IMR-90 (cell line): ENCODE data around the gene SENP2. TPM values are rescaled to one million over a fixed set of nuclear protein-coding genes. Genes with fewer than 3 reads are reported as not detected.

Experiments
- ATAC-seq: fragments of 200-7000 bp; cut with Tn5 transposase; 2 replicates; pipeline ENCODE4 v1.9.1; 2020; ENCODE audit warnings: low read depth, mild to moderate bottlenecking, moderate library complexity
- BruUV-seq: library from RNA; stranded (reverse); fragments of 400-500 nt; replicated peaks from 2 replicates; lab custom pipeline; 2021; lab: Mats Ljungman, UMichigan
- CTCF ChIA-PET: fragments of 300-600 bp; formaldehyde crosslinking; extraction: SDS; loops from one replicate; lab custom pipeline; 2021; ENCODE audit warnings: antibody characterized with exemption; lab: Yijun Ruan, JAX
- POLR2A ChIA-PET: fragments of 300-600 bp; sonication (Branson Sonifier 250); formaldehyde crosslinking; loops from one replicate; lab custom pipeline; 2022; ENCODE audit warnings: antibody characterized with exemption; ENCODE audit not compliant: unreplicated experiment; lab: Charles Lee
- DNase-seq: peaks from one replicate; pipeline ENCODE4 v3.0.0; 2013
- H2AFZ ChIP-seq: replicated peaks from 2 replicates; pipeline ENCODE3; 2013; ENCODE audit warnings: low read length, mild to moderate bottlenecking; ENCODE audit not compliant: poor library complexity
- H2AK5ac ChIP-seq: 2 replicates; pipeline ENCODE4 v1.6.1; 2013; ENCODE audit warnings: low read depth, low read length, inconsistent platforms
- H2AK9ac ChIP-seq: replicated peaks from 2 replicates; pipeline ENCODE3; 2013; ENCODE audit warnings: mild to moderate bottlenecking, low read depth, low read length, moderate library complexity; ENCODE audit not compliant: poor library complexity
- H2BK120ac ChIP-seq: 2 replicates; pipeline ENCODE4 v1.6.1; 2013; ENCODE audit warnings: low read depth, low read length, inconsistent platforms
- H2BK15ac ChIP-seq: 3 replicates; pipeline ENCODE4 v1.6.1; 2013; ENCODE audit warnings: low read depth, low read length, inconsistent platforms
- H2BK20ac ChIP-seq: 2 replicates; pipeline ENCODE4 v1.6.1; 2013; ENCODE audit warnings: low read depth, mild to moderate bottlenecking, inconsistent platforms, low read length, moderate library complexity
- H2BK5ac ChIP-seq: 2 replicates; pipeline ENCODE4 v1.6.1; 2013; ENCODE audit warnings: mild to moderate bottlenecking, low read depth, low read length, inconsistent platforms; ENCODE audit not compliant: poor library complexity, severe bottlenecking
- H3K14ac ChIP-seq: replicated peaks from 2 replicates; pipeline ENCODE4 v1.6.1; 2013; ENCODE audit warnings: low read depth, low read length, inconsistent platforms
- H3K18ac ChIP-seq: 2 replicates; pipeline ENCODE4 v1.6.1; 2013; ENCODE audit warnings: low read depth, low read length, control low read depth
- H3K23ac ChIP-seq: 2 replicates; pipeline ENCODE4 v1.6.1; 2013; ENCODE audit warnings: low read depth, low read length, inconsistent platforms
- H3K27ac ChIP-seq: 2 replicates; pipeline ENCODE4 v1.5.1; 2013; ENCODE audit warnings: mild to moderate bottlenecking, control low read depth, low read length; ENCODE audit not compliant: insufficient read depth
- H3K27me3 ChIP-seq: 2 replicates; pipeline ENCODE4 v1.6.1; 2013; ENCODE audit warnings: low read length; ENCODE audit not compliant: control insufficient read depth, insufficient read depth
- H3K36me3 ChIP-seq: 2 replicates; pipeline ENCODE4 v1.6.1; 2013; ENCODE audit warnings: low read length, mixed read lengths; ENCODE audit not compliant: control insufficient read depth, insufficient read depth
- H3K4ac ChIP-seq: 2 replicates; pipeline ENCODE4 v1.6.1; 2013; ENCODE audit warnings: low read depth, low read length, inconsistent platforms
- H3K4me1 ChIP-seq: 2 replicates; pipeline ENCODE4 v1.6.1; 2013; ENCODE audit warnings: low read length, mixed read lengths; ENCODE audit not compliant: control insufficient read depth, insufficient read depth
- H3K4me2 ChIP-seq: 2 replicates; pipeline ENCODE4 v1.6.1; 2013; ENCODE audit warnings: low read depth, mild to moderate bottlenecking, control low read depth, low read length, moderate library complexity
- H3K4me3 ChIP-seq: 2 replicates; pipeline ENCODE4 v1.5.1; 2013; ENCODE audit warnings: low read depth, mild to moderate bottlenecking, control low read depth, low read length, moderate library complexity; ENCODE audit not compliant: insufficient read depth
- H3K56ac ChIP-seq: 2 replicates; pipeline ENCODE4 v1.6.1; 2013; ENCODE audit warnings: low read length, inconsistent platforms; ENCODE audit not compliant: insufficient read depth; ENCODE audit errors: extremely low read depth
- H3K79me1 ChIP-seq, 2 experiments: 2 replicates each; pipeline ENCODE4 v1.6.1; 2013; ENCODE audit warnings: low read length in 2 of 2, inconsistent platforms in 1 of 2, low read depth in 1 of 2
- H3K9ac ChIP-seq: 2 replicates; pipeline ENCODE4 v1.6.1; 2013; ENCODE audit warnings: low read depth, low read length, control low read depth
- H3K9me1 ChIP-seq: 2 replicates; pipeline ENCODE4 v1.6.1; 2013; ENCODE audit warnings: low read length, inconsistent platforms; ENCODE audit not compliant: insufficient read depth
- H3K9me3 ChIP-seq: 2 replicates; pipeline ENCODE4 v1.6.1; 2013; ENCODE audit warnings: low read length; ENCODE audit not compliant: control insufficient read depth, insufficient read depth
- H4K20me1 ChIP-seq: 2 replicates; pipeline ENCODE4 v1.6.1; 2013; ENCODE audit warnings: low read length, inconsistent platforms; ENCODE audit not compliant: insufficient read depth
- H4K5ac ChIP-seq: 2 replicates; pipeline ENCODE4 v1.6.1; 2013; ENCODE audit warnings: mild to moderate bottlenecking, low read depth, low read length, control low read depth
- H4K8ac ChIP-seq, 2 experiments: 2 replicates each; pipeline ENCODE4 v1.6.1; 2013; ENCODE audit warnings: low read depth in 2 of 2, low read length in 2 of 2, control low read depth in 1 of 2, inconsistent platforms in 1 of 2
- H4K91ac ChIP-seq: 2 replicates; pipeline ENCODE4 v1.6.1; 2013; ENCODE audit warnings: low read depth, low read length, inconsistent platforms; ENCODE audit not compliant: insufficient read depth
- CEBPB ChIP-seq: IDR thresholded peaks from 2 replicates; pipeline ENCODE4 v1.6.1; 2012; ENCODE audit warnings: low read depth, low read length, improper control_type of control experiment
- CTCF ChIP-seq: conservative IDR thresholded peaks from 2 replicates; pipeline ENCODE4 v1.5.1; 2012; ENCODE audit warnings: mild to moderate bottlenecking, low read depth, low read length, improper control_type of control experiment
- WGBS, 2 experiments: methylation state at CpG; one replicate each; pipeline versions ENCODE4 v1.1.5 to v1.1.7; 2013; ENCODE audit warnings: missing lambda C conversion rate in 2 of 2; ENCODE audit not compliant: insufficient read length in 1 of 2; ENCODE audit errors: extremely low coverage in 2 of 2; 5-methylcytosine and 5-hydroxymethylcytosine counted together
- dilution Hi-C: fragments of 300-500 bp; cut with HindIII; formaldehyde crosslinking; loops from one replicate; pipeline ENCODE4 v1.14.3; 2018; ENCODE audit warnings: low sequenced_read_pairs; ENCODE audit not compliant: unreplicated experiment
- in situ Hi-C: fragments of 300-500 bp; cut with MboI; formaldehyde crosslinking; loops from 3 replicates; pipeline ENCODE4 v1.14.3; 2019; ENCODE audit warnings: low sequenced_read_pairs, inconsistent platforms, mixed read lengths
- intact Hi-C: fragments of 100-400 bp; cut with micrococcal nuclease; formaldehyde crosslinking; loops from 2 replicates; pipeline ENCODE4 v1.10.0; 2022
- polyA plus RNA-seq, 3 experiments: library from polyadenylated mRNA; depleted of rRNA; stranded (reverse); fragments of >200 nt; gene quantifications; 2 replicates each; pipeline ENCODE4 v1.2.3, GENCODE V29; 2012; ENCODE audit warnings: low replicate concordance in 1 of 3
- total RNA-seq: library from RNA; depleted of rRNA; stranded (reverse); fragments of >200 nt; gene quantifications from 2 replicates; pipeline ENCODE4 v1.2.3, GENCODE V29; 2012

SENP2 gene
- total and polyA plus RNA-seq, 2 of the 4 experiments (the other 2 are of a cell fraction), result 9.4 to 15.2 TPM

GRCh38 chr3:185613016-185613415 is 26.9 kb downstream of the SENP2 start:
- H3K14ac ChIP-seq, result no peak overlapping the region
- no peak overlapping the region for H4K5ac ChIP-seq
- H3K36me3 ChIP-seq, result peaks cover 28% of the 10 kb centered on the region
- H2AK9ac ChIP-seq, result no peak overlapping the region
- TF ChIP-seq CTCF (no peak), CEBPB (0 out of 2 replicates have a peak, but pooled peaks have one; percentile 4)
- BruUV-seq, result no TSS peak
- H4K20me1 ChIP-seq, result no peaks in the 10 kb centered on the region
- no peak overlapping the region for H4K91ac ChIP-seq
- dilution Hi-C loops (no loop called here), in situ Hi-C loops (no loop called here), intact Hi-C loops (no loop called here)
- no peaks in the 10 kb centered on the region for H3K9me1 ChIP-seq
- H3K4ac ChIP-seq, result no peak overlapping the region
- no peak overlapping the region for H3K27ac ChIP-seq
- no peak overlapping the region for H3K23ac ChIP-seq
- no peak overlapping the region for H2BK5ac ChIP-seq
- no peak overlapping the region for H2BK20ac ChIP-seq
- DNase-seq (no peak), ATAC-seq (no peak)
- no peak overlapping the region for H2BK15ac ChIP-seq
- H4K8ac ChIP-seq, result no peak overlapping the region
- H3K9ac ChIP-seq, result no peak overlapping the region
- no peaks in the 10 kb centered on the region for H3K27me3 ChIP-seq
- peaks cover 0 to 2% of the 10 kb centered on the region in 2 experiments; a peak in 2 of 4 replicates for H3K79me1 ChIP-seq
- WGBS, 2 experiments, result no CpG with 5 or more reads among the region's 6 CpGs
- ChIA-PET POLR2A (no interaction called here), CTCF (interaction anchor here (1.2 kb wide), 1 partner anchor 12 kb away, joined by 4 read pairs; no protein-coding TSS in a partner anchor)
- no peak overlapping the region for H2AFZ ChIP-seq
- no peak overlapping the region for H3K4me2 ChIP-seq
- no peak overlapping the region for H3K18ac ChIP-seq
- H2AK5ac ChIP-seq, result no peak overlapping the region
- H3K4me3 ChIP-seq, result no peak overlapping the region
- H3K56ac ChIP-seq, result no peak overlapping the region
- H3K4me1 ChIP-seq, result no peaks in the 10 kb centered on the region
- H3K9me3 ChIP-seq, result no peaks in the 10 kb centered on the region
- no peak overlapping the region for H2BK120ac ChIP-seq
